GM18499 (cell line): ENCODE data around the gene ADORA1.

ENCODE experiments used
- ATAC-seq: cut with Tn5 transposase; IDR thresholded peaks from one replicate; pipeline ENCODE4 v1.9.1; 2021; ENCODE audit warnings: moderate number of reproducible peaks; ENCODE audit not compliant: insufficient read depth, unreplicated experiment

ADORA1 gene

GRCh38 chr1:203153051-203153988, 25.8 kb downstream of the ADORA1 start:
- no peak for ATAC-seq

DNA sequence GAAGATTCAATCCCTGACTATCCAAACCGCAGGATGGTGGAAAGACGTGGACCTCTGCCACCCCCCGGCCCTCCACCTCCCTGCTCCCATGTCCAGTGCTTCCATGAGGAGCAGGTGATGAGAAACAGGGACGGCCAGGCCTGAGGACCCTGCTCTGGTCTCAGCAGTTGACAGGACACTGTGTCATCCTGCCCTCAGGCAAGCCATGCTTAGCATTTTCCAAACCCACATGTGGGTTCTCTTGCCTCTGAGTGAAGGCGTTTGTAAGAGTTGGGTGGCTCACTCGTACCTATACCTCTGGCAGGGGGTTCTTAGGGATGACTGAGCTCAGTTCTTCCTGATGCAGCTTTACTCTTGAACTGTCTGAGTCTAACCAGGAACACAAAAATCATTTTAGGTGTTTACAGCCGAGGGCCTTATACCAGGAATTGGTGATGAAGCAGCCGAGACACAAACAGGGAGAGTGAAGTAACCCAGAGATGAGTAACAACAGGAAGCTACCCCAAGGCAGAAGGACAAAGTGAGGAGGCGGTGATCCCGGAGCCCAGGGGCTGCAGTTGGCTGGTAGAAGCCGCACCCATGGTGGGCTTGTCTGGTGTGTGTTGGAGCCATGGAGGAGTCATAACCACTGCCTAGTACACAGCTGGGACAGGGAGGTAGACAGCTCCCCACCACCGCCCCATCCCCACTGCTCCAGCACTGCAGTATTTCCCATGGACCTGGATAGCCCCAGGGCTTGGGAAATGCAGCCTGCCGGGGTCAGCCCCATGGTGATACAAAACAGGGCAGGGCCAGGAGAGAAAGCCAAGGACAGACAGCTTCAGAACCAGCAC, 26.7 kb downstream of the ADORA1 start:
- no peak for ATAC-seq

- ATAC-seq, result no peak
Observed at GRCh38 chr1:203156280-203156679, 28.8 kb downstream of the ADORA1 start.

- no peak for ATAC-seq
Observed at GRCh38 chr1:203158423-203158822, 30.9 kb downstream of the ADORA1 start.

- no peak for ATAC-seq
Observed at GRCh38 chr1:203158960-203159665, 31.6 kb downstream of the ADORA1 start.

DNA sequence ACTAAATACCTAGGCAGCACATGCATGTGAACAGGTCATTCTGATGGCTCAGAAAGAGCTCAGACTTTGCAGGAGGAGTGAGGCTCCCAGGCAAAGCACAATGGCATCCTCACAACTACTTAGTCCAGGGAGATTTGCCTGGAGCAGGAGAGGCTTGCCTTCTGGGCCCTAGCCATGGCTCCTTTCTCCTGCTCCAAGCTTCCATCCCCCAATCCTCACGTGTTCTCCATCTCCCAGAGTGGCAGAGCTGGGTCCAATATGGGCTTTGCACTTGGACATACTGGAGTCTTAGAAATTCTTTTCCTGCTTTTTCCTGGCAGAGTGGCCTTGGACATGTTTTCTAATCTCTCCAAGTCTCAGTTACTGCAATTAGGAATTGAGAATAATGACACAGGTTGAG, 32.3 kb downstream of the ADORA1 start:
- ATAC-seq, result no peak

GRCh38 chr1:203161175-203161574, 33.6 kb downstream of the ADORA1 start:
- no peak for ATAC-seq

- ATAC-seq, result no peak
Observed at GRCh38 chr1:203161703-203162102, 34.2 kb downstream of the ADORA1 start.

DNA sequence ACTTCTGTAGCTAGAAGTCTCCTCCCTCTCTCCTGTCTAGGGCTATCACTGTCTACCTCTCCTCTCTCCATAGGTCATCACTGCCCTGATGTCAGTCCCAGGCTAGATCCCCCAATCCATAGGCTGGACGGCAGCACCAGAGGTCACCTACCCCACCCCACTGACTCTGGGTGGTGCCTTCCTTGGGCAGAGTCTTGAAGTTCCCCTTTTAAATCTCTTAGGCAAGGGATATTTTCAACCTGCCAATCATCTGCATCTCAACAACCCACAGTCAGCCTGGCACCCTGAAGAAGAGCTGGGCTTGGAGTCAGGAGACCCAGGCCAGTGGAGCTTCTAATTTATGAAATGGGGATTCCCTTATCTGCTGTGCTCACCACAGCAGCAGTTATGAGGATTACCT, 34.9 kb downstream of the ADORA1 start:
- no peak for ATAC-seq

DNA sequence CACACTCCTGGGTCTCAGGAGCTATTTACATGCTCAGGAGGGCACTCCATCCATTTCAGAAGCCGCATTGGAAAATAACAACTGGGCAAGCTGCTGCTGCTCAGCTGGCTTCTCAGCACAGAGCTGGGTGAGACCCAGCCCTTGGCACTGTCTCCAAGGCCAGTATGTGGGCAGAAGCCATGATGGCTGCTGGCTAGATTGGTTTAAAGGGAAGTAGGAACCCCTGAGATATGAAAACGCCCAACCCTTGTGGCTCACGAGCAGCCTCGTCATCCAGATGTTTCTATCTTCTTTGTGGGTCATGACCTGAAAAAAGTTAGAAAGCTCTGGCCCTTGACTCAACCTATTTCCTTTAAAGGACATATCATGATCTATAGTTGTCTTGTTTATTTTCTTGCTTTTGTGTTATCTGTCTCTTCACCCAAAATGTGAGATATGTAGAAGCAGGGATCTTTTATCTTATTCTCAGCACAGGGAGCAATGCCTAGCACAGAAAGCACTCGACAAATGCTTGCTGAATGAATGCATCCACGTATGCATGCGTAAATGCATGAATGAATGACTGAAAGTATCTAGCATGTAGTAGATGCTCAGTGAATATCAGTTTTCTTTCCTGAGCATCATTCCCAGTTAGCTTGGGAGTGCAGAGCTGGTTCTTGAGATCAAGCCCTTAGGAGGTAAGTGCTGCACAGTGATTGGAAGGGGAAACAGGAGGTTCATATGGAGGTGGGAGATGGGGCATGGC, 36.5 kb downstream of the ADORA1 start:
- no peak for ATAC-seq

- ATAC-seq, result no peak
Observed at GRCh38 chr1:203165101-203165799, 37.7 kb downstream of the ADORA1 start.

GRCh38 chr1:203165800-203166161, 38.3 kb downstream of the ADORA1 start:
- no peak for ATAC-seq

GRCh38 chr1:203166192-203166940, 38.8 kb downstream of the ADORA1 start:
- ATAC-seq, result no peak

DNA sequence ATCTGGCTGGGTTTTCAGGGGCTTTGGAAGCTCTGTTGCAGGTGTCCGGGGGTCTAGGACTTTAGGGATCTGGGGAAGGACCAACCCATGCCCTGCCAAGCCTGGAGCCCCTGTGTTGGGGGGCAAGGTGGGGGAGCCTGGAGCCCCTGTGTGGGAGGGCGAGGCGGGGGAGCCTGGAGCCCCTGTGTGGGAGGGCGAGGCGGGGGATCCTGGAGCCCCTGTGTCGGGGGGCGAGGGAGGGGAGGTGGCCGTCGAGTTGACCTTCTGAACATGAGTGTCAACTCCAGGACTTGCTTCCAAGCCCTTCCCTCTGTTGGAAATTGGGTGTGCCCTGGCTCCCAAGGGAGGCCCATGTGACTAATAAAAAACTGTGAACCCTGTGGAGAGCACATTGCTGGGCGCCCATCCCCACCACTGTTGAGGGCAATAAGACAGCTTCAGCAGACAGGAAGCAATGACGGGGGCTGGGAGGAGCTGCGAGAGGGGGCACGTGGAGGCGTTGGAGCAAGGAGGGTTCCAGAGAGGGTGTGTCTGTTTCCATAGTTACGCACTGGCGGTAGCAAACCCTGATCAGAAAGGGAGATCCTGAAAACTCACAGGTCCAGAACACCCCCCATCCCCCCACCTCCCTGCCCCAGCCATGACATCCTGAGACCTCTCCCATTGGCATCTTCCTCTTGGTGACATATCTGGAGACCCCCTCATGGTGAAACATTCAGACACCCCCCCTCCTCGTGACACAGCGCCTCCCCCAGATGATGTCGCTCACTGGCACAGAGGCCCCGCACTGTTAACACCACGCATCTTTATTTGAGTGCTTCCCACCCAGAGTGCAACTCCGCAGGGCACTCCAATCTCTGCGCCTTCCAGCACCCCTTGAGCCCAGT, 39.7 kb downstream of the ADORA1 start:
- ATAC-seq, result no peak

GRCh38 chr1:203167913-203168200, 40.3 kb downstream of the ADORA1 start:
- no peak for ATAC-seq

- no peak for ATAC-seq
Observed at GRCh38 chr1:203168256-203168786, 40.8 kb downstream of the ADORA1 start.

DNA sequence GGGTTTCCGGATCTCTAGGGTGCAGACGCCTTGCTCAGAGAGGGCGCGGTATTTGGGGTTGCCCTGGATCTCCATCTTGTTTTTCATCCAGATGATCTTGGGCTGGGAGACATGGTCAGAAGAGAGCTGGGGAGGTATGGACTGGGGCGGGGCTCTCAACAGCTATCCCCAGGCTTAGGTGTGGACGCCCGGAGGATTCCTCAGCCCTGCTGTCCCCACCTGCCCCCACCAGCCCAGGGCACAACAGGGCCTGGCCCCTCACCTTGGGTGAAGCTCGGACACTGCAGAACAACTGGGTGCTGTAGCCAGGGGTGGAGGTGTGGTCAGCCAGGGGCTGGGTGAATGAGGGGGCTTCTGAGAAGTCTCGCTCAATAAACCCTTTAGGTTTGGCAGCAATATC, 41.5 kb downstream of the ADORA1 start:
- ATAC-seq, result no peak
